K562 (cell line): ENCODE results near the gene OXSM. TPM values are rescaled to one million over a fixed set of nuclear protein-coding genes. Genes with fewer than 3 reads are reported as not detected.

Experiments used
- CBX1 ChIP-seq: sonication (generic); IDR thresholded peaks from 2 replicates; pipeline ENCODE4 v1.6.1; 2016; ENCODE audit warnings: antibody characterized with exemption, low read depth, mild to moderate bottlenecking
- CEBPG ChIP-seq, 3 experiments: fragments of 200-800 bp in 1 of 3; sonication (Bioruptor generic) in 1 of 3; sonication (generic) in 1 of 3; formaldehyde crosslinking in 1 of 3; IDR thresholded peaks in 2 of 3; conservative IDR thresholded peaks in 1 of 3; 2 replicates each; pipeline versions ENCODE4 v1.6.1 to v1.8.0; 2016 to 2022; ENCODE audit warnings: missing compliant biosample characterization in 2 of 3, missing genetic modification characterization in 2 of 3, mild to moderate bottlenecking in 1 of 3, missing genetic modification reagents in 1 of 3
- CHD2 ChIP-seq: IDR thresholded peaks from 2 replicates; pipeline ENCODE4 v1.6.1; 2011; ENCODE audit warnings: low read depth, low read length
- CHD4 ChIP-seq: fragments of 200-600 bp; sonication (generic); IDR thresholded peaks from 3 replicates; pipeline ENCODE4 v1.6.1; 2012; ENCODE audit warnings: low read depth, mild to moderate bottlenecking, mixed read lengths, low read length, inconsistent platforms; ENCODE audit not compliant: insufficient read depth, insufficient replicate concordance, poor library complexity, severe bottlenecking
- DDX20 ChIP-seq: fragments of 450-650 bp; IDR thresholded peaks from 2 replicates; pipeline ENCODE4 v1.6.1; 2016; ENCODE audit warnings: missing genetic modification characterization, low read depth, mild to moderate bottlenecking, missing compliant biosample characterization, moderate library complexity
- ESRRB ChIP-seq: fragments of 250-450 bp; sonication (Bioruptor Pico); IDR thresholded peaks from 2 replicates; pipeline ENCODE4 v1.5.0; 2020; ENCODE audit warnings: mild to moderate bottlenecking, moderate library complexity, borderline replicate concordance
- GTF3C2 ChIP-seq: IDR thresholded peaks from 3 replicates; pipeline ENCODE4 v1.6.1; 2011; ENCODE audit warnings: borderline replicate concordance, mild to moderate bottlenecking, moderate library complexity; ENCODE audit not compliant: insufficient read length; ENCODE audit errors: extremely low read depth
- HNRNPUL1 ChIP-seq: fragments of 200-400 bp; formaldehyde crosslinking; IDR thresholded peaks from 2 replicates; pipeline ENCODE4 v1.6.1; 2017; ENCODE audit warnings: low read length
- JUN ChIP-seq, 2 experiments: sonication (generic) in 1 of 2; formaldehyde crosslinking in 1 of 2; IDR thresholded peaks; 2 replicates each; pipeline versions ENCODE4 v1.6.1 to v1.8.0; 2012 to 2022; ENCODE audit warnings: borderline replicate concordance in 2 of 2, mild to moderate bottlenecking in 2 of 2, improper control_type of control experiment in 1 of 2, low read depth in 1 of 2, low read length in 1 of 2, missing genetic modification reagents in 1 of 2
- KLF10 ChIP-seq: fragments of 250-450 bp; sonication (Bioruptor Pico); IDR thresholded peaks from 2 replicates; pipeline ENCODE4 v1.6.1; 2021; ENCODE audit warnings: matching md5 sums
- NFIX ChIP-seq: fragments of 250-450 bp; sonication (Bioruptor Pico); IDR thresholded peaks from 2 replicates; pipeline ENCODE4 v1.4.0; 2020; ENCODE audit warnings: low read depth, mild to moderate bottlenecking, moderate library complexity
- POLR2AphosphoS2 ChIP-seq: IDR thresholded peaks from 2 replicates; pipeline ENCODE4 v1.6.1; 2012; ENCODE audit warnings: low read length, improper control_type of control experiment
- RAD21 ChIP-seq, 2 experiments: fragments of 250-450 bp in 1 of 2; fragments of 450-650 bp in 1 of 2; sonication (Bioruptor Pico) in 1 of 2; formaldehyde crosslinking in 1 of 2; IDR thresholded peaks in 1 of 2; conservative IDR thresholded peaks in 1 of 2; 2 replicates each; pipeline versions ENCODE4 v1.4.0 to v1.8.0; 2020 to 2022; ENCODE audit warnings: mild to moderate bottlenecking in 2 of 2, moderate library complexity in 1 of 2
- RBM39 ChIP-seq: fragments of 200-400 bp; formaldehyde crosslinking; optimal IDR thresholded peaks from 2 replicates; pipeline ENCODE3; 2018; ENCODE audit warnings: low read depth, low read length
- SNRNP70 ChIP-seq: fragments of 200-400 bp; formaldehyde crosslinking; optimal IDR thresholded peaks from 2 replicates; pipeline ENCODE3; 2017; ENCODE audit warnings: low read depth, low read length
- UBTF ChIP-seq, 2 experiments: IDR thresholded peaks; 2 replicates each; pipeline ENCODE4 v1.6.1; 2012; ENCODE audit warnings: improper control_type of control experiment in 2 of 2, low read depth in 2 of 2, low read length in 2 of 2, borderline replicate concordance in 1 of 2
- ZNF175 ChIP-seq: fragments of 200-800 bp; sonication (Bioruptor generic); IDR thresholded peaks from 2 replicates; pipeline ENCODE4 v1.6.1; 2016; ENCODE audit warnings: low read depth, mild to moderate bottlenecking, missing genetic modification characterization, missing compliant biosample characterization
- ZNF324 ChIP-seq: fragments of 250-450 bp; sonication (Bioruptor Pico); IDR thresholded peaks from 2 replicates; pipeline ENCODE4 v1.4.0; 2020; ENCODE audit warnings: mild to moderate bottlenecking
- ZNF644 ChIP-seq: fragments of 200-800 bp; sonication (Bioruptor generic); IDR thresholded peaks from 2 replicates; pipeline ENCODE4 v1.6.1; 2016; ENCODE audit warnings: low read depth, missing genetic modification characterization, missing compliant biosample characterization
- ZNF764 ChIP-seq: fragments of 250-450 bp; sonication (Bioruptor Pico); IDR thresholded peaks from 2 replicates; pipeline ENCODE4 v1.4.0; 2020; ENCODE audit warnings: low read depth, mild to moderate bottlenecking, moderate library complexity
- polyA plus RNA-seq, 8 experiments: library from polyadenylated mRNA; depleted of rRNA in 4 of 8; stranded (reverse) in 5 of 8; unstranded in 3 of 8; fragments of >200 nt; fragmentation: Nextera tagmentation in 2 of 8; fragmentation: Illumina TruSeq in 1 of 8; extraction: Ambion mirVana in 2 of 8; extraction: Trizol in 1 of 8; gene quantifications; 2 replicates each; pipeline versions ENCODE4 v1.2.1 to v1.2.3, GENCODE V29; 2011 to 2014; ENCODE audit warnings: inconsistent platforms in 1 of 8, missing spikeins in 1 of 8
- total RNA-seq, 7 experiments: library from RNA; depleted of rRNA in 6 of 7; stranded (reverse); fragments of >200 nt in 6 of 7; fragmentation: Illumina TruSeq in 2 of 7; extraction: Trizol in 2 of 7; gene quantifications; 2 replicates each; pipeline versions ENCODE4 v1.2.1 to v1.2.3, GENCODE V29; 2011 to 2021; ENCODE audit warnings: low replicate concordance in 1 of 7

Gene OXSM
- total and polyA plus RNA-seq, 9 of the 15 experiments (the other 6 are each of a cell fraction or from before 2014, with no cell fraction given), result 24.0 to 107 (median 34.0) TPM

- peak in 1 of 2 experiments; percentile 71; a peak in 1 of 4 replicates for TF ChIP-seq UBTF (IDR thresholded peaks at IDR 0.05; ENCODE audit: borderline replicate concordance in 1 of 2, low read depth in 2 of 2, low read length in 2 of 2)
- no peak for TF ChIP-seq KLF10 (CRISPR knock-in tag)
- 0 out of 2 replicates have a peak, but pooled peaks have one; percentile 22 for TF ChIP-seq ZNF644 (tag)
- no peak for TF ChIP-seq CHD2
- TF ChIP-seq ZNF324 (CRISPR knock-in tag), result no peak
- TF ChIP-seq ESRRB (CRISPR knock-in tag), result no peak
- TF ChIP-seq ZNF764 (CRISPR knock-in tag), result no peak
- no peak for TF ChIP-seq RBM39
- 0 out of 2 replicates have a peak, but pooled peaks have one; percentile 13 for TF ChIP-seq ZNF175
- TF ChIP-seq CHD4, result no peak
- TF ChIP-seq HNRNPUL1, result no peak
- peak; percentile 89; the same call in 1 of the 2 replicates for TF ChIP-seq JUN (IDR thresholded peaks at IDR 0.05; ENCODE audit: borderline replicate concordance, low read depth, low read length)
- no peak; the same call in 1 of the 2 replicates for TF ChIP-seq JUN (CRISPR knock-in tag; IDR thresholded peaks at IDR 0.05; ENCODE audit: borderline replicate concordance)
- TF ChIP-seq DDX20 (tag), result no peak
- TF ChIP-seq CBX1, result 0 out of 2 replicates have a peak, but pooled peaks have one; percentile 71
- no peak for TF ChIP-seq NFIX (CRISPR knock-in tag)
- no peak for TF ChIP-seq RAD21 (CRISPR knock-in tag; conservative IDR thresholded peaks at IDR 0.05 in 1 of 2, IDR thresholded peaks at IDR 0.05 in 1 of 2)
- TF ChIP-seq GTF3C2, result no peak
- peak; percentile 57; the same call in 1 of the 2 replicates for TF ChIP-seq POLR2AphosphoS2
- TF ChIP-seq CEBPG (CRISPR knock-in tag; IDR thresholded peaks at IDR 0.05), result no peak
- no peak for TF ChIP-seq CEBPG (tag; conservative IDR thresholded peaks at IDR 0.05 in 1 of 2, IDR thresholded peaks at IDR 0.05 in 1 of 2)
- no peak for TF ChIP-seq SNRNP70
Observed at GRCh38 chr3:25789596-25790556, at the start of gene OXSM (continued).
